H1 (cell line): ENCODE measurements around the gene GGTLC2. TPM values are rescaled to one million over a fixed set of nuclear protein-coding genes. Genes with fewer than 3 reads are reported as not detected.

Experiments used
- CTCF ChIA-PET: fragments of 300-600 bp; sonication (Branson Sonifier 250); formaldehyde crosslinking; loops from one replicate; lab custom pipeline; 2021; ENCODE audit not compliant: partially characterized antibody; lab: Charles Lee
- POLR2A ChIA-PET: fragments of 300-600 bp; sonication (Branson Sonifier 250); formaldehyde crosslinking; loops from one replicate; lab custom pipeline; 2021; ENCODE audit warnings: inconsistent platforms; ENCODE audit not compliant: partially characterized antibody; lab: Charles Lee
- DNase-seq, 2 experiments: peaks; one replicate each; pipeline versions ENCODE4 v3.0.0 to v3.0.0-alpha.2; 2010 to 2022; ENCODE audit warnings: low spot score in 2 of 2, low read depth in 1 of 2, mixed read lengths in 1 of 2
- FAIRE-seq: peaks from 2 replicates; lab custom pipeline; 2011; peaks lifted over from hg19 to GRCh38; lab: Jason Lieb, UNC
- H2AFZ ChIP-seq: 2 replicates; pipeline ENCODE4 v1.8.1; 2012; ENCODE audit warnings: low read length, inconsistent platforms
- H2AK5ac ChIP-seq: 2 replicates; pipeline ENCODE4 v1.6.1; 2013; ENCODE audit warnings: low read depth, low read length
- H2BK120ac ChIP-seq: replicated peaks from 2 replicates; pipeline ENCODE3; 2013; ENCODE audit warnings: low read depth, low read length, inconsistent platforms
- H2BK12ac ChIP-seq: 2 replicates; pipeline ENCODE4 v1.6.1; 2013; ENCODE audit warnings: low read depth, low read length
- H2BK15ac ChIP-seq: 2 replicates; pipeline ENCODE4 v1.6.1; 2013; ENCODE audit warnings: low read length
- H2BK20ac ChIP-seq: 2 replicates; pipeline ENCODE4 v1.6.1; 2013; ENCODE audit warnings: low read length
- H2BK5ac ChIP-seq: 2 replicates; pipeline ENCODE4 v1.6.1; 2013; ENCODE audit warnings: low read depth, low read length
- H3K14ac ChIP-seq: 2 replicates; pipeline ENCODE4 v1.6.1; 2013; ENCODE audit warnings: inconsistent platforms; ENCODE audit not compliant: insufficient read length
- H3K18ac ChIP-seq: 2 replicates; pipeline ENCODE4 v1.6.1; 2013; ENCODE audit warnings: low read length; ENCODE audit errors: extremely low read depth
- H3K23ac ChIP-seq: 2 replicates; pipeline ENCODE4 v1.6.1; 2013; ENCODE audit warnings: inconsistent platforms; ENCODE audit not compliant: insufficient read length
- H3K23me2 ChIP-seq: 2 replicates; pipeline ENCODE4 v1.6.1; 2013; ENCODE audit warnings: low read depth, low read length
- H3K27ac ChIP-seq: 2 replicates; pipeline ENCODE4 v1.6.1; 2011; ENCODE audit warnings: low read depth, low read length, inconsistent platforms
- H3K27me3 ChIP-seq, 4 experiments: replicated peaks in 1 of 4; 1 replicate in 1 of 4; 2 replicates in 3 of 4; pipeline versions ENCODE4 v1.6.1 to v1.8.1; 2011 to 2013; ENCODE audit warnings: low read length in 3 of 4, mild to moderate bottlenecking in 3 of 4, inconsistent platforms in 2 of 4, mixed read lengths in 2 of 4, moderate library complexity in 1 of 4; ENCODE audit not compliant: control insufficient read depth in 3 of 4, insufficient read depth in 3 of 4; ENCODE audit errors: extremely low read depth in 1 of 4
- H3K36me3 ChIP-seq, 4 experiments: 2 replicates each; pipeline versions ENCODE4 v1.6.1 to v1.8.1; 2011 to 2013; ENCODE audit warnings: mild to moderate bottlenecking in 4 of 4, low read length in 3 of 4, moderate library complexity in 2 of 4, control low read depth in 1 of 4, inconsistent platforms in 1 of 4; ENCODE audit not compliant: insufficient read depth in 4 of 4, control insufficient read depth in 2 of 4
- H3K4ac ChIP-seq: replicated peaks from 2 replicates; pipeline ENCODE3; 2013; ENCODE audit warnings: low read length, low read depth, mixed read lengths, inconsistent platforms; ENCODE audit not compliant: insufficient read length
- H3K4me1 ChIP-seq, 4 experiments: replicated peaks in 1 of 4; 1 replicate in 1 of 4; 2 replicates in 3 of 4; pipeline versions ENCODE4 v1.6.1 to v1.8.1; 2011 to 2013; ENCODE audit warnings: low read length in 3 of 4, inconsistent platforms in 2 of 4, mixed read lengths in 1 of 4; ENCODE audit not compliant: insufficient read depth in 4 of 4, control insufficient read depth in 3 of 4
- H3K4me2 ChIP-seq, 2 experiments: 2 replicates each; pipeline versions ENCODE4 v1.6.1 to v1.8.1; 2011 to 2013; ENCODE audit warnings: low read depth in 2 of 2, low read length in 2 of 2, control low read depth in 1 of 2, inconsistent platforms in 1 of 2, mild to moderate bottlenecking in 1 of 2; ENCODE audit not compliant: insufficient read depth in 1 of 2
- H3K4me3 ChIP-seq, 4 experiments: fragments of 200-600, 300-600 bp in 1 of 4; sonication (generic), shearing (Covaris generic), sonication (Bioruptor Twin) in 1 of 4; 2 replicates each; pipeline versions ENCODE4 v1.5.1 to v1.8.1; 2011 to 2016; ENCODE audit warnings: low read length in 4 of 4, low read depth in 3 of 4, control low read depth in 2 of 4, inconsistent platforms in 2 of 4, mild to moderate bottlenecking in 2 of 4, mixed read lengths in 1 of 4, moderate library complexity in 1 of 4; ENCODE audit not compliant: insufficient read depth in 2 of 4; ENCODE audit errors: extremely low read depth in 1 of 4
- H3K56ac ChIP-seq: replicated peaks from 2 replicates; pipeline ENCODE3; 2013; ENCODE audit warnings: low read depth, mild to moderate bottlenecking, mixed read lengths, low read length, inconsistent platforms; ENCODE audit not compliant: insufficient read length
- H3K79me1 ChIP-seq: 2 replicates; pipeline ENCODE4 v1.6.1; 2013; ENCODE audit warnings: low read depth, low read length, control low read depth
- H3K79me2 ChIP-seq, 2 experiments: 2 replicates each; pipeline versions ENCODE4 v1.6.1 to v1.8.1; 2012 to 2013; ENCODE audit warnings: low read length in 2 of 2, mild to moderate bottlenecking in 2 of 2, inconsistent platforms in 1 of 2; ENCODE audit not compliant: insufficient read depth in 2 of 2, control insufficient read depth in 1 of 2
- H3K9ac ChIP-seq, 4 experiments: replicated peaks in 1 of 4; 1 replicate in 1 of 4; 2 replicates in 3 of 4; pipeline versions ENCODE4 v1.6.1 to v1.8.1; 2011 to 2013; ENCODE audit warnings: low read depth in 3 of 4, low read length in 3 of 4, control low read depth in 2 of 4, mild to moderate bottlenecking in 2 of 4, moderate library complexity in 2 of 4, inconsistent platforms in 1 of 4; ENCODE audit errors: extremely low read depth in 1 of 4
- H3K9me3 ChIP-seq, 2 experiments: 2 replicates each; pipeline versions ENCODE4 v1.6.1 to v1.8.1; 2012 to 2013; ENCODE audit warnings: mild to moderate bottlenecking in 2 of 2, moderate library complexity in 2 of 2, control low read depth in 1 of 2, inconsistent platforms in 1 of 2, low read depth in 1 of 2, low read length in 1 of 2, mixed read lengths in 1 of 2; ENCODE audit not compliant: insufficient read depth in 2 of 2
- H4K20me1 ChIP-seq, 2 experiments: replicated peaks in 1 of 2; 2 replicates each; pipeline versions ENCODE3 to v1.8.1; 2011 to 2013; ENCODE audit warnings: inconsistent platforms in 2 of 2, low read length in 2 of 2, mild to moderate bottlenecking in 1 of 2; ENCODE audit not compliant: insufficient read depth in 2 of 2, control insufficient read depth in 1 of 2
- H4K5ac ChIP-seq: 2 replicates; pipeline ENCODE4 v1.6.1; 2013; ENCODE audit warnings: low read length, low read depth, mixed read lengths, inconsistent platforms; ENCODE audit not compliant: insufficient read length
- H4K8ac ChIP-seq: 2 replicates; pipeline ENCODE4 v1.8.0; 2013; ENCODE audit warnings: mild to moderate bottlenecking, moderate library complexity, low read length, inconsistent platforms; ENCODE audit not compliant: insufficient read depth; ENCODE audit errors: extremely low read depth
- H4K91ac ChIP-seq: replicated peaks from 2 replicates; pipeline ENCODE3; 2013; ENCODE audit warnings: low read length, mixed read lengths, inconsistent platforms; ENCODE audit not compliant: insufficient read length
- KDM4A ChIP-seq: IDR thresholded peaks from one replicate; pipeline ENCODE4 v1.7.1; 2012; ENCODE audit warnings: low read depth, mild to moderate bottlenecking, moderate library complexity, low read length, inconsistent platforms; ENCODE audit not compliant: severe bottlenecking
- RAD21 ChIP-seq, 2 experiments: IDR thresholded peaks in 1 of 2; conservative IDR thresholded peaks in 1 of 2; 2 replicates each; pipeline ENCODE4 v1.6.1; 2011; ENCODE audit warnings: low read depth in 2 of 2, low read length in 2 of 2, improper control_type of control experiment in 1 of 2, inconsistent platforms in 1 of 2, mild to moderate bottlenecking in 1 of 2, moderate library complexity in 1 of 2
- SAP30 ChIP-seq: fragments of 300-600 bp; sonication (generic); IDR thresholded peaks from 2 replicates; pipeline ENCODE4 v1.7.1; 2012; ENCODE audit warnings: low read length, moderate library complexity, mild to moderate bottlenecking, inconsistent platforms; ENCODE audit not compliant: insufficient read depth, insufficient replicate concordance
- WGBS, 2 experiments: shearing (Covaris generic) in 1 of 2; methylation state at CpG; one replicate each; pipeline versions ENCODE4 v1.1.6 to v1.1.7; 2013 to 2015; ENCODE audit warnings: low lambda C conversion rate in 2 of 2, mixed read lengths in 2 of 2, inconsistent platforms in 1 of 2, low coverage in 1 of 2, missing lambda C conversion rate in 1 of 2; ENCODE audit not compliant: insufficient replicate concordance in 2 of 2, insufficient coverage in 1 of 2, insufficient read length in 1 of 2; ENCODE audit errors: extremely low coverage in 1 of 2, missing lambda C conversion rate in 1 of 2; 5-methylcytosine and 5-hydroxymethylcytosine counted together
- polyA plus RNA-seq, 7 experiments: library from polyadenylated mRNA; depleted of rRNA in 3 of 7; stranded (reverse) in 5 of 7; unstranded in 2 of 7; fragments of >200 nt in 5 of 7; fragments of 200-250 nt in 2 of 7; gene quantifications; 1 replicate in 5 of 7; 2 replicates in 1 of 7; 4 replicates in 1 of 7; pipeline versions ENCODE4 v1.2.1 to v1.2.3, GENCODE V29; 2011 to 2013; ENCODE audit warnings: missing spikeins in 2 of 7, mixed read lengths in 2 of 7
- total RNA-seq: library from RNA; stranded (reverse); fragmentation: NEBNext Ultra II Directional; extraction: Animal tissue kit (Norgen Biotek cat#: 25700); gene quantifications from 2 replicates; pipeline ENCODE4 v1.2.1, GENCODE V29; 2021

Gene GGTLC2
- total and polyA plus RNA-seq, 2 of the 8 experiments (the other 6 are each of a cell fraction or from before 2014, with no cell fraction given), result not detected

GRCh38 chr22:22681221-22681739 is 36.9 kb downstream of the GGTLC2 start:
- CTCF ChIA-PET, result no interaction called here
- H2AK5ac ChIP-seq, result no peak overlapping the region
- FAIRE-seq, result no peak

More at GRCh38 chr22:22681221-22681739, 36.9 kb downstream of the GGTLC2 start:
- Histone ChIP-seq H3K27ac (no peak overlapping the region), H4K5ac (no peak overlapping the region), H2AFZ (no peak overlapping the region), H3K4me3 (no peak overlapping the region), H3K23me2 (peaks cover 5% of the 10 kb centered on the region; the same call in 1 of the 2 replicates), H2BK20ac (no peak overlapping the region), H3K4me2 (no peak overlapping the region), H3K18ac (no peak overlapping the region), H3K56ac (no peak overlapping the region), H3K79me1 (no peaks in the 10 kb centered on the region), H2BK15ac (no peak overlapping the region), H3K14ac (no peak overlapping the region), H2BK5ac (no peak overlapping the region), H3K4ac (no peak overlapping the region), H3K4me1 (no peaks in the 10 kb centered on the region), H3K9me3 (peaks cover 29 to 67% of the 10 kb centered on the region in 2 experiments), H4K91ac (no peak overlapping the region), H3K79me2 (peaks cover 0 to 3% of the 10 kb centered on the region in 2 experiments; a peak in 2 of 4 replicates), H4K20me1 (peaks cover 0 to 11% of the 10 kb centered on the region in 2 experiments), H3K36me3 (no peaks in the 10 kb centered on the region; a peak in 1 of 8 replicates), H4K8ac (no peak overlapping the region), H2BK120ac (no peak overlapping the region), H3K27me3 (peaks cover 20 to 49% (median 34%) of the 10 kb centered on the region in 4 experiments; a peak in 6 of 7 replicates), H3K23ac (no peak overlapping the region), H3K9ac (no peak overlapping the region), H2BK12ac (no peak overlapping the region)
- no peak for DNase-seq
- no peak for TF ChIP-seq RAD21 (IDR thresholded peaks at IDR 0.05 in 1 of 2, conservative IDR thresholded peaks at IDR 0.05 in 1 of 2; ENCODE audit: low read depth in 2 of 2, low read length in 2 of 2)
- no peak for TF ChIP-seq KDM4A
- TF ChIP-seq SAP30, result no peak
- 77% methylated on average over 3 of the region's 3 CpGs; no CpG with 5 or more reads in 1 of the 2 experiments for WGBS, 2 experiments
- POLR2A ChIA-PET, result no interaction called here
